Neural crest cell (in vitro differentiated cells): ENCODE results near the gene SLC26A5. TPM values are rescaled to one million over a fixed set of nuclear protein-coding genes. Genes with fewer than 3 reads are reported as not detected.
A peak's percentile ranks its signal among the peaks of the same experiment; 100 is the strongest.

Experiments
- DNase-seq: peaks from one replicate; pipeline ENCODE4 v3.0.0; 2021; ENCODE audit warnings: low read depth, mixed read lengths, low spot score
- H3K27ac Mint-ChIP-seq: one replicate; pipeline ENCODE4 v1.8.0; 2021; ENCODE audit warnings: mild to moderate bottlenecking, mixed read lengths; ENCODE audit not compliant: unreplicated experiment
- H3K27me3 Mint-ChIP-seq: 2 replicates; pipeline ENCODE4 v1.8.0; 2021; ENCODE audit warnings: low read depth, mild to moderate bottlenecking, mixed read lengths
- H3K36me3 Mint-ChIP-seq: 2 replicates; pipeline ENCODE4 v1.8.0; 2021; ENCODE audit warnings: low read depth, mild to moderate bottlenecking, mixed read lengths
- H3K4me1 Mint-ChIP-seq: 2 replicates; pipeline ENCODE4 v1.8.0; 2021; ENCODE audit warnings: mixed read lengths
- H3K4me3 Mint-ChIP-seq: one replicate; pipeline ENCODE4 v1.8.0; 2021; ENCODE audit warnings: mild to moderate bottlenecking, mixed read lengths
- H3K9me3 Mint-ChIP-seq: 2 replicates; pipeline ENCODE4 v1.8.0; 2021; ENCODE audit warnings: mixed read lengths
- CTCF ChIP-seq: fragments of 200-600 bp; sonication (generic); conservative IDR thresholded peaks from 2 replicates; pipeline ENCODE4 v1.5.0; 2021; ENCODE audit warnings: antibody characterized with exemption, mild to moderate bottlenecking
- total RNA-seq: library from RNA; stranded (reverse); gene quantifications from 2 replicates; pipeline ENCODE4 v1.2.1, GENCODE V29; 2021

The SLC26A5 gene
- total RNA-seq, 1 donor from 2014 or later: not detected

GRCh38 chr7:103469095-103469948 lies 23.3 kb upstream of the SLC26A5 start:
- Mint-ChIP-seq H3K36me3 (no peaks in the 10 kb centered on the region), H3K9me3 (no peaks in the 10 kb centered on the region), H3K4me1 (peaks cover 5% of the 10 kb centered on the region), H3K4me3 (no peak overlapping the region), H3K27me3 (peaks cover 74% of the 10 kb centered on the region), H3K27ac (no peak overlapping the region)
- no peak for DNase-seq
- no peak for TF ChIP-seq CTCF

- Mint-ChIP-seq H3K27ac (no peak overlapping the region), H3K4me1 (no peaks in the 10 kb centered on the region), H3K36me3 (no peaks in the 10 kb centered on the region), H3K27me3 (peaks cover 71% of the 10 kb centered on the region), H3K9me3 (no peaks in the 10 kb centered on the region), H3K4me3 (no peak overlapping the region)
- no peak for DNase-seq
- no peak for TF ChIP-seq CTCF
Observed at GRCh38 chr7:103466814-103467213, 20.8 kb upstream of the SLC26A5 start.

GRCh38 chr7:103462358-103462757 lies 16.4 kb upstream of the SLC26A5 start:
- Mint-ChIP-seq H3K27ac (no peak overlapping the region), H3K4me1 (no peaks in the 10 kb centered on the region)

GRCh38 chr7:103447073-103447960 lies 1.3 kb upstream of the SLC26A5 start:
- Mint-ChIP-seq H3K36me3 (peaks cover 3% of the 10 kb centered on the region), H3K4me3 (peak overlapping the region; percentile 19), H3K27me3 (peaks cover 98% of the 10 kb centered on the region), H3K27ac (no peak overlapping the region), H3K4me1 (peaks cover 4% of the 10 kb centered on the region), H3K9me3 (peaks cover 8% of the 10 kb centered on the region)
- TF ChIP-seq CTCF: peak; percentile 69
- DNase-seq: peak; percentile 49

More at GRCh38 chr7:103462358-103462757, 16.4 kb upstream of the SLC26A5 start:
- no peak overlapping the region for H3K4me3 Mint-ChIP-seq
- H3K36me3 Mint-ChIP-seq: no peaks in the 10 kb centered on the region
- no peak for TF ChIP-seq CTCF
- H3K27me3 Mint-ChIP-seq: peaks cover 42% of the 10 kb centered on the region
- no peaks in the 10 kb centered on the region for H3K9me3 Mint-ChIP-seq
- DNase-seq: no peak

GRCh38 chr7:103445228-103446048 lies 569 bp downstream of the SLC26A5 start:
- no peaks in the 10 kb centered on the region for H3K36me3 Mint-ChIP-seq
- H3K4me1 Mint-ChIP-seq: peaks cover 4% of the 10 kb centered on the region
- peaks cover 98% of the 10 kb centered on the region for H3K27me3 Mint-ChIP-seq
- H3K4me3 Mint-ChIP-seq: peak overlapping the region; percentile 40
- H3K27ac Mint-ChIP-seq: no peak overlapping the region
- no peaks in the 10 kb centered on the region for H3K9me3 Mint-ChIP-seq
- peak; percentile 2 for DNase-seq
- TF ChIP-seq CTCF: no peak
